ENCODE results near the gene KIF4B.
"Not testable (repeated sequence)": the region's sequence is repeated elsewhere in the genome, so short reads cannot be mapped to it uniquely, and the experiment has no call there.

KIF4B gene

DNA sequence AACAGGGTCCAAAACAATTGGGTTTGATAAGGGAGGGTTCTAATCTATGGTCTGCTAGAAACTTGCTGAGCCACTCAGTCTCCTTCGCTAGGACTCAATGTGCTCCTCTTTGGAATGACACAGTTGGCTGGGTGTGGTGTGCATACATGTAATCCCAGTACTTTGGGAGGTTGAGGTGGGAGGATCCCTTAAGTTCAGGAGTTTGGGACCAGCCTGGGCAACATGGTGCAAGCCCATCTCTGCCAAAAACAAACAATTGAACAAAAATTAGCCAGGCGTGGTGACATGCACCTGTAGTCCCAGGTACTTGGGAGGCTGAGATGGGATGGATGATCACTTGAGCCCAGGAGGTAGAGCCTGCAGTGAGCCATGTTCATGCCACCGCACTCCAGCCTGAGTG, 2.7 kb upstream of the KIF4B start:
- no peak for DNase-seq (ENCODE audit: low read depth)

- DNase-seq (ENCODE audit: low read depth): no peak
These were observed 1.7 kb downstream of the KIF4B start for GRCh38 chr5:155015239-155015638.

DNA sequence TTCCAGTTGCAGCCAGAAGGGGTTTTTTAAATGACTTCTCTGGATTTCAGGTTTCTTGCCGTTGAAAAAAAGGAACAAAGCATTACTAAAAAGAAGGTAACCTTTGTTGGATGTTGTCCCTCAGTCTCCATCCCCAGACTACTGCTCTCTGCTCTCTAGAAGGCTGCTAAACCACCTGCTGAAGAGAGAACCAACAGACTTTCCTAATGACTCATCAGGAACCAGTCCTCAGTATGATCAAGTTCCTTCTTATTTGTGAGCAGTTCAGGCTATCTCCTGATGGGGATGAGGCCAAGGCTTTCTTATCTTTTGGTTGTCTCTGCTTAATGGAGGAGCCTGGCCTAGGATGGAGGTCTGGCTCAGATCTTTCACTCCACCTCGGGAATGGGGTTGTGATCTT, 4.1 kb downstream of the KIF4B start:
- DNase-seq (ENCODE audit: low read depth): no peak

- DNase-seq (ENCODE audit: low read depth): no peak
These were observed 6.2 kb downstream of the KIF4B start for GRCh38 chr5:155019601-155020226.

DNA sequence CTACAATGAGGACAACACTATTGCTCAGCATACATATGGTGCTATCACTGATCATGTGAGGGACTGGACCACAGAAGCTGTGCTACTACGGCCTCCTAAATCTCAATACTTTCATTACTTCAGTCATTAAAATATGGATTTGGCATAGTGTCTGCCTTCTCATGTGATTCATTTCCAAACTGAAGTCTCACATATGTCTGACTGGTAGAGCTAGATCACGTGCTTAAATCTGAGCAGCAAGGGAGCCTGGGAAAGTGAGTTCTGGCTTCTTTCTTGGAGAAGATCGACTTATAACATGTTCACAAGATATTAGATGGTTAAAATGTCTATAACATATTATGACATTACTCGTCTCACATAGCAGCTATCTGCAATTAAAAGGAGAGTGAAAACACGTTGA, 8.3 kb downstream of the KIF4B start:
- no peak for DNase-seq (ENCODE audit: low read depth)

DNA sequence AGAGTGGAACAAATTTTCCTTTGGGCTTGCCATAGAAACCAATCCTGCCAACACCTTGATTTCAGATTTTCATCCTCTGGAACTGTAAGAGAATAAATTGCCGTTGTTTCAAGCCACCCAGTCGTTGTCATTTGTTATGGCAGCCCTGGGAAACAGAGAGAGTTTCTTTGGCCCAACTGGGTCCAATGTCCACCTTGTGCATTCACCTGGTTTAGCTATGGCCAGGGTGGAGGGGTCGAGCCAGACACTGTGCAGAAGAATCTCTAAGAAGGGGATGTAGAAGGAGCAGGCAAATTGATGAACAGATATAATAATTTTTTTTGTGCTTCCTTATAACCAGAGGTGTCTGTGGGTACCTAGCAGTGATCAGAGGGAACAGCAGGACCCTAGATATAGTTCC, 9.8 kb downstream of the KIF4B start:
- DNase-seq (ENCODE audit: low read depth): no peak

- DNase-seq (ENCODE audit: low read depth): no peak
These were observed 10.5 kb downstream of the KIF4B start for GRCh38 chr5:155024015-155024414.

DNA sequence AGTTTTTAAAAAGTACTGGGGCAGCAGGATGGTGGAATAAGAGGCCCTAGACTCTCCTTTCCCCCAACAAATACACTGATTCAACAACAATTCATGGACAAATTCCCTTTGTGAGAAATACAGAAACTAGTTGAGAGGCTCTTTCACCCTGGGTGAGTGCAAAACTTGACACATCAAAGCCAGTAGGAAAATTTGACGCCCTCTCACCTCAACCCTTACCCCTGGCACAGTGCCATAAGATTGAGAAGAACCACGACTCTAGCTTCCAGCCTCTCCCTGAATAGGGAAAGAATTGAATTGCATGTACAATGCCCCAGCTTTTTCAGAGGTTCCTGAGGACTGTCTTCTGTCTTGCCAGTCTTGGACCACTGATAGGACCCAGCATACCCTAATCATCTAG, 12.3 kb downstream of the KIF4B start:
- no peak for DNase-seq (ENCODE audit: low read depth)

GRCh38 chr5:155027993-155028629, 14.6 kb downstream of the KIF4B start:
- no peak for DNase-seq (ENCODE audit: low read depth)

GRCh38 chr5:155029240-155029639, 15.7 kb downstream of the KIF4B start:
- DNase-seq (ENCODE audit: low read depth): no peak

- DNase-seq (ENCODE audit: low read depth): not testable (repeated sequence)
These were observed 20.7 kb downstream of the KIF4B start for GRCh38 chr5:155034145-155034744.

DNA sequence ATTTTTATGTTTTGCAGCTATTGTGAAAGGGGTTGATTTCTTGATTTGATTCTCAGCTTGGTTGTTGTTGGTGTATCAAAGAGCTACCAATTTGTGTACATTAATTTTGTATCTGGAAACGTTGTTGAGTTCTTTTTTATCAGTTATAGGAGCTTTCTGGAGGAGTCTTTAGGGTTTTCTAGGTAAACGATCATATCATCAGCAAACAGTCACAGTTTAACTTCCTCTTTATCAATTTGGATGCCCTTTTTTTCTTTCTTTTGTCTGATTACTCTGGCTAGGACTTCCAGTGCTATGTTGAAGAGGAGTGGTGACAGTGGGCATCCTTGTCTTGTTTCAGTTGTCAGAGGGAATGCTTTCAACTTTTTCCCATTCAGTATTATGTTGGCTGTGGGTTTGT, 21.5 kb downstream of the KIF4B start:
- DNase-seq (ENCODE audit: low read depth): not testable (repeated sequence)

GRCh38 chr5:155040984-155041653, 27.6 kb downstream of the KIF4B start:
- DNase-seq (ENCODE audit: low read depth): no peak

DNA sequence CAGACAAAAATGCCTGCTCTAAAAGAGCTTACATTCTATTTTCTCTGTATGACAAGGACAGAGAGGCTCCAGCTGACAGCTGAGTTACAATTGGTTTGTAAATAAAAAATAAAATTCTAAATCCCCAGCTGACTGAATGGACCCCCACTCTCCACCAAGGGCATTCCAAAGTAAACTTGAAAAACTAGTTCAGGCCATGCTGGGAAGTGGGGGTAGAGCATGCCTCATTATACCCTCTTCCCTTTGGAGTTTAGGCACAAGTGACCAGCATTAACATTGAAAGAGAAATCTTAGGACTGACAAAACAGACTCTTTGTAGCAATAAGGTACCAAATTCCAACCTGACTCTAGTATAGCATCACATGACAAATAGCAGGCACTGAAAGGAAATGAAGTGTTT, 31.0 kb downstream of the KIF4B start:
- DNase-seq (ENCODE audit: low read depth): no peak

DNA sequence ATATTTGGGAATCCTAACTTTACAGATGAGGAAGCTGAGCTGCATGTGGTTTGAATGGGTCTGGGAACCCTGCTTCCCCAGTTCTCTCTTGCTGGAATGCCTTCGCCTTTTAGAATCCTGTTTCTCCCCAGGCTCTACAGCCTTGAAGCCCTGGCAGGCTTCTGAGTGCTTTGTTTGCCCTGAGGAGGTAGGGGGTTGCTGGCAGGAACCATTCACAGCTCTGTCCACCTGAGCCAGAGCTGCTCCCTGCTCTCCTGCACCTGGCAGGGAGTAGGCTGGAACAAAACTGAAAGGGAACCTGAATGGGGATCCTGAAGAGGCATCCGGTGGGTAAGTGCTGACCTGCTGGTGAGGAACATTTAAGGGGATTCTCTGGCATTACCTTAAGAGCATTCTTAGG, 33.0 kb downstream of the KIF4B start:
- no peak for DNase-seq (ENCODE audit: low read depth)

- no peak for DNase-seq (ENCODE audit: low read depth)
These were observed 34.3 kb downstream of the KIF4B start for GRCh38 chr5:155047818-155048217.

- no peak for DNase-seq (ENCODE audit: low read depth)
These were observed 36.2 kb downstream of the KIF4B start for GRCh38 chr5:155049569-155050383.

DNA sequence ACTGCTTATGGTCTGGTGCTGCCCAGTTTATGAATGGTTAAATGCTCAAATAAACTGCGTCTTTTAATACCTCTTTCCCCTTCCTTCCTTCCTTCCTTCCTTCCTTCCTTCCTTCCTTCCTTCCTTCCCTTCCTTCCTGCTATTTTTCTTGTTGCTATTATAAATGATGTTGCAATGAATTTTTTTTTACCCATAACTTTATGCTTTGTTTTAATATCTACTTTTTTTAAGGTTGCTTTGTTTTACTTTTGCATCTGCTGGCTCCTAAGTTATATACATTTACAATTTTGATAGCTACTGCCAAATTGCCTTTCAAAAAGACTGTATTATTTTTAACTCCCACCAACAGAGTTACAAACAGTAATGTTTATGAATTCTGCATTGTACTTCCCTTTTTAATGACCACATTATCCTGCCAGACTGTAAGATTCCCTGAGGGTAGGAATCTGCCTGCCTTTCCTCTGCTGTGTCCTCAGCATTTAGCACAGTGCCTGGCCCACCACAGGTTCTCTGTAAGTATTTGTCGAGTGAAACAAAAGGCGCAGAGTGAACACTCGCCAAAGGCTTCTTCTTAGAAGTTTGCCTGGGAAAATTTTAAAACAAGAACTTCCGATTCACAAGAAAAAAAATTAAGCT, 36.9 kb downstream of the KIF4B start:
- no peak for DNase-seq (ENCODE audit: low read depth)

DNA sequence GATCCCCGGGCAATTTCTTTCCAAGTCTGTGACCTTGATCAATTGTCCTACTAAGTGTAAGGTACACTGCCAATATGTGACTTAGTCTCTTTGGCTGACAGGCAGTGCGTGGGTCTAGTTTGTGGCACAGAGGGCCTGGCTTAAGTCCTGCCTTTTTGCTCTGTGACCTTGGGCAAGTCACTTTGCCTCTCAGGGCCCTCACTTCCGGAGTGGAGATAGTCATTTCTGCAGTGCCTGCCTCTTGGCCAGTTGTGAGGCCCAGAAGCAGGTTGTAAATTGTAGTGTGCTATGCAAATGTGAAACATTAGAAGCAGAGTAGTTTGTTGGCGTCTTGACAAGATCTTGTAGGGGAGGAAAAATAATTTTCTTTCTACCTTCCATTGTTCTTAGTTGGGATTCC, 39.0 kb downstream of the KIF4B start:
- no peak for DNase-seq (ENCODE audit: low read depth)

- no peak for DNase-seq (ENCODE audit: low read depth)
These were observed 39.9 kb downstream of the KIF4B start for GRCh38 chr5:155053501-155053900.

GRCh38 chr5:155056644-155057269, 43.2 kb downstream of the KIF4B start:
- DNase-seq (ENCODE audit: low read depth): no peak

Data from T follicular helper cell (primary cell).